Memory B cell (primary cell): ENCODE results near the gene DCTPP1.
"Not testable (repeated sequence)": the region's sequence is repeated elsewhere in the genome, so short reads cannot be mapped to it uniquely, and the experiment has no call there.

ENCODE experiments used
- ATAC-seq: fragments of 150-1000 bp; cut with Tn5 transposase; 2 replicates; pipeline ENCODE4 v1.10.0; 2021; ENCODE audit warnings: low read depth, mild to moderate bottlenecking, moderate library complexity
- DNase-seq, 2 donors: peaks; one replicate each; pipeline ENCODE4 v3.0.0; 2022; ENCODE audit warnings: low spot score in 2 of 2
- H3K27ac Mint-ChIP-seq: one replicate; pipeline ENCODE4 v1.8.0; 2022; ENCODE audit warnings: mild to moderate bottlenecking, moderate library complexity, mixed read lengths
- H3K27me3 Mint-ChIP-seq: one replicate; pipeline ENCODE4 v1.8.0; 2022; ENCODE audit warnings: mixed read lengths
- H3K36me3 Mint-ChIP-seq: one replicate; pipeline ENCODE4 v1.8.0; 2022; ENCODE audit warnings: mild to moderate bottlenecking, mixed read lengths
- H3K4me1 Mint-ChIP-seq: one replicate; pipeline ENCODE4 v1.8.0; 2022; ENCODE audit warnings: mixed read lengths
- H3K4me3 Mint-ChIP-seq: one replicate; pipeline ENCODE4 v1.8.0; 2022; ENCODE audit warnings: mild to moderate bottlenecking, moderate library complexity, mixed read lengths
- H3K9me3 Mint-ChIP-seq: one replicate; pipeline ENCODE4 v1.8.0; 2022; ENCODE audit warnings: mixed read lengths

Gene DCTPP1

GRCh38 chr16:30458561-30459394 is 28.9 kb upstream of the DCTPP1 start:
- H3K27ac Mint-ChIP-seq = peak overlapping the region; percentile 88
- DNase-seq (peak; percentile 48 to 52), ATAC-seq (peak; percentile 95)
- H3K9me3 Mint-ChIP-seq = no peaks in the 10 kb centered on the region
- peaks cover 20% of the 10 kb centered on the region for H3K4me1 Mint-ChIP-seq
- H3K36me3 Mint-ChIP-seq = no peaks in the 10 kb centered on the region
- H3K4me3 Mint-ChIP-seq = peak overlapping the region; percentile 37
- no peaks in the 10 kb centered on the region for H3K27me3 Mint-ChIP-seq

- no peaks in the 10 kb centered on the region for H3K27me3 Mint-ChIP-seq
- H3K4me1 Mint-ChIP-seq = peaks cover 21% of the 10 kb centered on the region
- ATAC-seq = no peak
- H3K36me3 Mint-ChIP-seq = no peaks in the 10 kb centered on the region
- no peak for DNase-seq
- no peak overlapping the region for H3K4me3 Mint-ChIP-seq
- no peaks in the 10 kb centered on the region for H3K9me3 Mint-ChIP-seq
- peak overlapping the region; percentile 88 for H3K27ac Mint-ChIP-seq
These were observed 28.1 kb upstream of the DCTPP1 start for GRCh38 chr16:30457743-30458560.

GRCh38 chr16:30457256-30457655 is 27.4 kb upstream of the DCTPP1 start:
- H3K9me3 Mint-ChIP-seq = no peaks in the 10 kb centered on the region
- H3K4me1 Mint-ChIP-seq = peaks cover 28% of the 10 kb centered on the region
- no peak overlapping the region for H3K27ac Mint-ChIP-seq
- DNase-seq (no peak), ATAC-seq (no peak)
- H3K27me3 Mint-ChIP-seq = no peaks in the 10 kb centered on the region
- H3K4me3 Mint-ChIP-seq = no peak overlapping the region
- H3K36me3 Mint-ChIP-seq = no peaks in the 10 kb centered on the region

- Mint-ChIP-seq H3K4me3 (no peak overlapping the region), H3K36me3 (no peaks in the 10 kb centered on the region), H3K27ac (peak overlapping the region; percentile 77), H3K9me3 (no peaks in the 10 kb centered on the region), H3K27me3 (no peaks in the 10 kb centered on the region), H3K4me1 (peaks cover 28% of the 10 kb centered on the region)
- DNase-seq (no peak), ATAC-seq (no peak)
These were observed 26.5 kb upstream of the DCTPP1 start for GRCh38 chr16:30456302-30456701.

GRCh38 chr16:30452709-30453580 is 23.1 kb upstream of the DCTPP1 start:
- H3K4me3 Mint-ChIP-seq, H3K27ac Mint-ChIP-seq, H3K27me3 Mint-ChIP-seq, DNase-seq, H3K9me3 Mint-ChIP-seq, ATAC-seq, H3K36me3 Mint-ChIP-seq: not testable (repeated sequence)
- peaks cover 26% of the 10 kb centered on the region for H3K4me1 Mint-ChIP-seq

GRCh38 chr16:30449116-30449435 is 19.2 kb upstream of the DCTPP1 start:
- no peak overlapping the region for H3K27ac Mint-ChIP-seq
- DNase-seq = no peak
- peaks cover 27% of the 10 kb centered on the region for H3K4me1 Mint-ChIP-seq
- no peaks in the 10 kb centered on the region for H3K27me3 Mint-ChIP-seq
- H3K4me3 Mint-ChIP-seq = no peak overlapping the region
- no peaks in the 10 kb centered on the region for H3K9me3 Mint-ChIP-seq
- peaks cover 3% of the 10 kb centered on the region for H3K36me3 Mint-ChIP-seq
- ATAC-seq = no peak

GRCh38 chr16:30447512-30448226 is 17.8 kb upstream of the DCTPP1 start:
- Mint-ChIP-seq H3K4me1 (peaks cover 33% of the 10 kb centered on the region), H3K4me3 (no peak overlapping the region)

GRCh38 chr16:30446203-30446595 is 16.4 kb upstream of the DCTPP1 start:
- DNase-seq (no peak), ATAC-seq (no peak)
- Mint-ChIP-seq H3K27me3 (no peaks in the 10 kb centered on the region), H3K4me1 (peaks cover 29% of the 10 kb centered on the region), H3K27ac (peak overlapping the region; percentile 92), H3K36me3 (peaks cover 10% of the 10 kb centered on the region), H3K4me3 (peak overlapping the region; percentile 93), H3K9me3 (no peaks in the 10 kb centered on the region)

More at GRCh38 chr16:30447512-30448226, 17.8 kb upstream of the DCTPP1 start:
- Mint-ChIP-seq H3K27me3 (no peaks in the 10 kb centered on the region), H3K9me3 (no peaks in the 10 kb centered on the region), H3K36me3 (peaks cover 10% of the 10 kb centered on the region), H3K27ac (no peak overlapping the region)
- ATAC-seq = no peak
- no peak for DNase-seq

- H3K36me3 Mint-ChIP-seq = peaks cover 10% of the 10 kb centered on the region
- no peaks in the 10 kb centered on the region for H3K27me3 Mint-ChIP-seq
- H3K4me3 Mint-ChIP-seq = peak within 1 kb of the TSS; percentile 93
- H3K4me1 Mint-ChIP-seq = peaks cover 26% of the 10 kb centered on the region
- peak; percentile 93 for ATAC-seq
- H3K27ac Mint-ChIP-seq = peak within 1 kb of the TSS; percentile 92
- H3K9me3 Mint-ChIP-seq = no peaks in the 10 kb centered on the region
- peak; percentile 89 to 93 for DNase-seq
These were observed 15.8 kb upstream of the DCTPP1 start, which contains the start of gene SEPHS2 for GRCh38 chr16:30445408-30446202. Gene SEPHS2 (minus strand): TSS chr16:30445874. CDS start chr16:30445727, 147 bp downstream.

GRCh38 chr16:30445149-30445407 is 15.2 kb upstream of the DCTPP1 start:
- no peak for ATAC-seq

GRCh38 chr16:30444231-30445148 is 14.7 kb upstream of the DCTPP1 start:
- Mint-ChIP-seq H3K4me1 (peaks cover 26% of the 10 kb centered on the region), H3K27ac (peak overlapping the region; percentile 92), H3K9me3 (no peaks in the 10 kb centered on the region), H3K4me3 (peak overlapping the region; percentile 93), H3K27me3 (no peaks in the 10 kb centered on the region), H3K36me3 (peaks cover 10% of the 10 kb centered on the region)
- ATAC-seq (no peak), DNase-seq (no peak)

More at GRCh38 chr16:30445149-30445407, 15.2 kb upstream of the DCTPP1 start:
- peak overlapping the region; percentile 92 for H3K27ac Mint-ChIP-seq
- peak overlapping the region; percentile 93 for H3K4me3 Mint-ChIP-seq
- H3K36me3 Mint-ChIP-seq = peaks cover 10% of the 10 kb centered on the region
- no peaks in the 10 kb centered on the region for H3K27me3 Mint-ChIP-seq
- no peak for DNase-seq
- H3K4me1 Mint-ChIP-seq = peaks cover 24% of the 10 kb centered on the region
- H3K9me3 Mint-ChIP-seq = no peaks in the 10 kb centered on the region

GRCh38 chr16:30443631-30444030 is 13.8 kb upstream of the DCTPP1 start:
- ATAC-seq (no peak), DNase-seq (no peak)
- H3K36me3 Mint-ChIP-seq = peaks cover 10% of the 10 kb centered on the region
- H3K4me1 Mint-ChIP-seq = peaks cover 29% of the 10 kb centered on the region
- no peaks in the 10 kb centered on the region for H3K27me3 Mint-ChIP-seq
- no peaks in the 10 kb centered on the region for H3K9me3 Mint-ChIP-seq
- no peak overlapping the region for H3K27ac Mint-ChIP-seq
- H3K4me3 Mint-ChIP-seq = peak overlapping the region; percentile 93
